ENCODE measurements around the gene DENND4A.
A peak's percentile ranks its signal among the peaks of the same experiment; 100 is the strongest.

DENND4A gene

DNA sequence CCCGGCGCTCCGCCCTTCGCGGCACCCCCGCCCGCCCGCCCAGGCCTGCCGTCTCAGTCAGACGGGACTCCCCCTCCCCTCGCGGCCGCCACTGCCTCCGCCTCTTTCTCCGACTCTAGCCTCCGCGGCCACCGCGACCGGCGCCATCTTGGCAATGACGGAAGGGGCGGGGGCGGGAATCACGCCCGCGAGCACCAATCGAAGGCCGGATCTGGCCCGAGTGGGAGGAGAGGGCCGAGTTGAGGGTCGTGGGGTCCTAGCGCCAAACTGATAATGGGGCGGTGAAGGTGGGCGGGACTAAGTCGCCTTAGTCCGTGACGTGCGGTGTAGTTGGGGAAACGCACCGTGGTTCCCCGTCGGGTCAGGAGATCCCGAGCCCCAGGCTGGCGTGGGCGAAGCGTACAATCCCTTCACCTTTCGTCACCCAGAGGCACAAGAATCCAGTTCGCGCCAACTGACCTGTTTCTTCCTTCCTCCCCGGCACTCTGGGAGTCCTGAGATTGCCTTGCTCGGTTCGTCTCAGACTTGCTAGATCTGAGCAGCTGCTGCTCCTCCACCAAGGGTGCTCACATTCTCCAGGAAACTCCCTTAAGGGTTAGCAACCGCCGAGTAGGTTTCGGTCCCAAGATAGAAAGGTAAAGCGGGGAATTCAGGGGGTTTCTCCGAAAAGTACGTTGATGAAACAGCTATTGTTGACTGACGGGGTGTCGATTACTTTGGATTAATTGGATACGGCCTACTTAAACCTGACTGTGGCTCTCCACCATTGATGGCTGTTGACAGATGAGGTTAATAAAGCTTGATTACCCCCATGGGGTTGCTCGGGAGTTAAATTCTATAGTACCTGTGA is at the start of gene DENND4A:
DENND4A (minus strand) TSS at position 156 of the 850 bp plus-strand sequence. CDS start 35,843 bp downstream, outside the sequence.
- peak; percentile 96 to 99 (median 98) for DNase-seq

DNA sequence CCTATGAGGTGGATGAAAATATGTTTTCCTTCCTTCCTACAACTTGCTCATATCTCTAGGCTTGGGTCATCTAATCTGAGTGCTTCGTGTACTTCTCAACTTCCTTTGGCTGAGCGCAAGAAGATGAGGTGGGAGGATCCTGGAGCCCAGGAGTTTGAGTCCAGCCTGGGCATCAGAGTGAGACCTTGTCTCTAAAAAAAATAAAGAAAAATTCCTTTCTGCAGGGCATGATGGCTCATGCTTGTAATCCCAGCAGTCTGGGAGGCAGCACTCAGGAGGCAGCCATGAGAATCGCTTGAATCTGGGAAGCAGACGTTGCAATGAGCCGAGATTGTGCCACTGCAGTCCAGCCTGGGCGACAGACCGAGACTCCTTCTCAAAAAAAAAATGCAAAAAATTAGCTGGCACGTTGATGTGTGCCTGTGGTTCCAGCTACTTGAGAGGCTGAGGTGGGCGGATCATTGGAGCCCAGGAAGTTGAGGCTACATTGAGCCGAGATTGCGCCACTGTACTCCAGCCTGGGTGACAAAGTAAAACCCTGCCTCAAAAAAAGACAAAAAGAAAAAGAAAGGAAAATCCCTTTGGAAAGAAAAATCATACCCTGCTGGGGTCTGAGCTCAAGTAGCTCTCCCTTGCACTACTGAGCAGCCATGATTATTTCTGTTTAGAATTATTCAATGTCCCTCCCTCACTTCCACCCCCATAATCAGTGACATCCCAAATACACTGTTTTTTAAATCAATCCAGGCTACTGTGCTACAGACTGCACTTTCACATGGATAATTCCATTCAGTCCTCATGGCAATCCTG is 49.2 kb upstream of the DENND4A start:
- DNase-seq: no peak

DNA sequence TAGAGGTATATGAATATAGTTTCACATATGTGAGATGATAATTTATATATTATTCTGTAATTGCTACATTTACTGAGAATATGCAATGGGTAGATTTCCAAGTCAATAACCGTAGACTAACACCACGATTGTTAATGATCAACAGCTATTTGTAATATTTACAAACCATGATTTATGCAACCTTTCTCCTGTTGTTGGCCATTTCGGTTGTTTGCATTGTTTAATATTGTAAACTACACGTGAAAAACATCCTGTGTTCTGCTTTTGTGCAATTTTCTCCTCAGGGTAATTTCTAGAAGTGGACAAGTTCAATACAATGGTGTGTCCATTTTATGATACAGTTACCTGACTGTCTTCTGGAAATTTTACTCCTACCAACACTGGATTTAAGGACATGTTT is 47.9 kb upstream of the DENND4A start:
- DNase-seq: no peak

DNA sequence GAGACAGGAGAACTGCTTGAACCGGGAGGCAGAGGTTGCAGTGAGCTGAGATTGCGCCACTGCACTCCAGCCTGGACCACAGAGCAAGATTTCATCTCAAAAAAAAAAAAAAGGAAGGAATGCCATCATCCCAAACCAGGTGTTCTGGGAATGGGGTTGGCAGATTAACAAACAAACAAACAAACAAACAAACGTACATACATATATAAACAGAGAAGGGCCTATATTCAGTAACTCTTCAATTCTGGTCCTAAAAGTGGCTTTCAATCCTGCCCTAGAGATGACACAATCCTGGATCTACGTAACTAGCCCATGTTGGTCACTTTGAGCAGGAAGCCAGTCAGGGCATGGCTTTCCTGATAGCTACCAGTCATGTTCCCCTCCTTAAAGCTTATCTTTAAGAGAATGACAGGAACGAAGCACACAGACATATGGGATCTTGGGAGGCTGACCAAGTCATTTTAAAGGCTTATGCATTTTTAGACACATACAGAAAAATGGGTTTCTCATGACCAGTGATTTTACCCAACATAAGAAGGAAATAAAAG is 47.3 kb upstream of the DENND4A start:
- no peak for DNase-seq

DNA sequence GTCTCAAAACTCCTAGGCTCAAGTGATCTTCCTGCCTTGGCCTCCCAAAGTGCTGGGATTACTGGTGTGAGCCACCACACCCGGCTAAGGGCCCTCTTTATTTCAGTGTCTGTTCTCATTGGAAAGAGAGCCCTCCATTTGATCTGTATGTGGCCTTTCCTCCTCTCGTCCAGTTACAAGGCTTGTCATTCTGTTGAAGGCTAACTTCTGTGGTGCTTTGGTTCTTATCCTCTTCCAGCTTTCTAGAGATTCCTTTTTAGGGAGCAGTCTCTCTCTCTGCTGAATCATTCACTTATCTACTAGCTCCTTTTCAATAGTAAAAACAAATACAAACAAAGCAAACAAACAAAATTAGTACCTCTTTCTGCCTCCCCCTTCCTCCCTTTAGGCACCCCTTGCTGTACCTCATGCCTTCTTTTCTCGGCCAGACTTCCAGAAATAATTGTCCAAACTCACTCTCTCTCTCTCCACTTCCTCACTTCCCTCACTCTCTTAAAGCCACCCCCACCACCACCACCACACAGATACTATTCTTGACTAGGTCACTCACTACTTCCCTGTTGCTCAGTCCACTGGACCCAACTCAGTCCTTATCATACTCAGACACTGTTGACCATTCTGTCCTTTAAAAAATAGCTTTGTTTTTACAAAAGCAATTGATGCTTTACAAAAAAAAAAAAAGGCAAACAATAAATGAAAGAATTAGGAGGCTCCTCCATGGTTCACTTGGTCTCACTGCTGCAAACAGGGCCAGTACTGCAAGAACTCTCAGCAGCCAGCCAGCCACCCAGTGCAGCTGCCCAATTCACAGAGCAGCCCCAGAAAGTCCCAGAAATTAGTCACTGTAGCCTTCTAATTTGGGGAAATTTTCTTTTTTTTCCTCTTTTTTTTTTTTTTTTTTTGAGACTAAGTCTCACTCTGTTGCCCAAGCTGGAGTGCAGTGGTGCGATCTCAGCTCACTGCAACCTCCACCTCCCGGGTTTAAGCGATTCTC is 45.5 kb upstream of the DENND4A start:
- no peak for DNase-seq

DNA sequence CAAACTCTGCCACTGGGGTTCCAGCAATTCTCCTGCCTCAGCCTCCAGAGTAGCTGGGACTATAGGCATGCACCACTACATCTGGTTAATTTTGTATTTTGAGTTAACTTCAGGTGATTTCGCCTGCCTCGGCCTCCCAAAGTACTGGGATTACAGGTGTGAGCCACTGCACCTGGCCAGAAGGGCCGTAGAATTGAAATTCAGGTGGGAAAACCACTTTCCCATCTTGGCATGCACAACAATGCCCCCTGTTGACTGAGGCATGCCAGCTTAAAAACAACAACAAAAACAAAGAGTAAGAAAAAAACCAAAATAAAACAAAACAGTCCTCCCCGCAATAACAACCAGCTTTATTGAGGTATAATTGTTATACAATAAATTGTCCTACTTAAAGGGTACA is 44.6 kb upstream of the DENND4A start:
- no peak for DNase-seq

DNA sequence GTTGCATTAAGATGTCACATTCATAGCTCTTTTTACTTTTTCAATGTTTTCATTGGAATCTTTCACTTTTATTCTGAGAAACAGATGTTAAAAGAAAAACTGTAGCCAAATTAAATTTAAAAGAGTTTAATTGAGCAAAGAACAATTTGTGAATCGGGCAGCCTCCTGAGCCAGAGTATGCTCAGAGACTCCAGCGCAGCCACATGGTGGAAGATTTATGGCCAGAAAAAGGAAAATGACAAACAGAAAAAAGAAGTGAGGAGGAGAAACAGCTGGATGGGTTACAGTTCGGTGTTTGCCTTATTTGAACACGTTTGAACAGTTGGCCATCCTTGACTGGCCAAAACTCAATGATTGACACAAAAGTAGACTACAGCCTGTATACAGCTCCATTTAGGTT is 43.4 kb upstream of the DENND4A start:
- no peak for DNase-seq

DNA sequence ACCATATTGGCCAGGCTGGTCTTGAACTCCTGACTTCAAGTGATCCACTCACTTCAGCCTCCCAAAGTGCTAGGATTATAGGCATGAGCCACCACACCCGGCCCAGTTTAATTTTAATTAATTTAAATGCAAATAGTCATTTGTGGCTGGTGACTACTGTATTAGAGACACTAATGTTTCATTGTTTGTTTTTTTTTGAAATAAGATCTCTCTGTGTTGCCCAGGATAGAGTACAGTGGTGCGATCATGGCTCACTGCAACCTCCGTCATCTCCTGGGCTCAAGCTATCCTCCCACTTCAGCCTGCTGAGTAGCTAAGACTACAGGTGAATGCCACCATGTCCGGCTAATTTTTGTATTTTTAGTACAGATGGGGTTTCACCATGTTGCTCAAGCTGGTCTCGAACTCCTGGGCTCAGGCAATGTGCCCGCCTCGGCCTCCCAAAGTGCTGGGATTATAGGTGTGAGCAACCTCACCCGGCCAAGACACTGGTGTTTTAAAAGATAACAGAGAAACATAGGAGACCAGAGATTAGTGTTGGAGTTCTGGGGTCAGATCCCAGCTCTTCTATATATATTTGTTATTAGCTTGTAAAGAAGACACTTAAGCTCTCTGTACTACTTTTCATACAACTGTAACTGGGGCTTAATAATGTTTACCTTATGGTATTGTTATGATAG is 42.6 kb upstream of the DENND4A start:
- no peak for DNase-seq

DNA sequence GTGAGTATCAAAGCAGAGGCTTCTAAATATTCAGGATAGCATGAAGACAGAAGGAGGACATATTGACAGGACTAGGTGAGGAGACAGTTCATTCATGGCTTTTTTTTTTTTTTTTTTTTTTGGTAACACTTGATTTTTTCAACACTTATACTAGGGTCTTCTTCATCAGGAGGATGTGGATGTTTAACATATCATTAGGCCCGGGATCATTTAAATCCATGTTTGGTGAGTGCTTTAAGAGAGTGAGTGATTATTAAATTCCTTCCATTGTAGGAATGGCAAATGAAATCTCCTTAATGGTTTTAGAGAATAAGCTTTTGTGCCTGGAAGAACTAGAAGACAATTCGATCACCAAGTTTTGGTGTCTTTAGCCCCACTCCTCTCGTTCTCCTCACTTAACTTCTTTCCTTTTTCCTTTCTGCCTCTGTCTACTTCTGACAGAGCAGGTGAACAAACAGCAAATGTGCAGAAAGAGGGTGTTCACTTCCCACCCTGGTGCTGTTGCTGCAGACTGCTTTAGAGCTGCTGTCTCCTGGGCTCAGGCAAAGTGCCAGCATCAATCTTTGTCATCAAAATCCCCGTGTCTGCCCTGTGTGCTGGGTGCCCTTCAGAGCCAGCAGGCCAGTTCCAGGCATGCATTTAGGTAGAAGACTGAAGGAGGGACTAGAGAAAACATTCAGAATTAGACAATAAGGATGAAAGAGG is 41.6 kb upstream of the DENND4A start:
- no peak for DNase-seq

DNA sequence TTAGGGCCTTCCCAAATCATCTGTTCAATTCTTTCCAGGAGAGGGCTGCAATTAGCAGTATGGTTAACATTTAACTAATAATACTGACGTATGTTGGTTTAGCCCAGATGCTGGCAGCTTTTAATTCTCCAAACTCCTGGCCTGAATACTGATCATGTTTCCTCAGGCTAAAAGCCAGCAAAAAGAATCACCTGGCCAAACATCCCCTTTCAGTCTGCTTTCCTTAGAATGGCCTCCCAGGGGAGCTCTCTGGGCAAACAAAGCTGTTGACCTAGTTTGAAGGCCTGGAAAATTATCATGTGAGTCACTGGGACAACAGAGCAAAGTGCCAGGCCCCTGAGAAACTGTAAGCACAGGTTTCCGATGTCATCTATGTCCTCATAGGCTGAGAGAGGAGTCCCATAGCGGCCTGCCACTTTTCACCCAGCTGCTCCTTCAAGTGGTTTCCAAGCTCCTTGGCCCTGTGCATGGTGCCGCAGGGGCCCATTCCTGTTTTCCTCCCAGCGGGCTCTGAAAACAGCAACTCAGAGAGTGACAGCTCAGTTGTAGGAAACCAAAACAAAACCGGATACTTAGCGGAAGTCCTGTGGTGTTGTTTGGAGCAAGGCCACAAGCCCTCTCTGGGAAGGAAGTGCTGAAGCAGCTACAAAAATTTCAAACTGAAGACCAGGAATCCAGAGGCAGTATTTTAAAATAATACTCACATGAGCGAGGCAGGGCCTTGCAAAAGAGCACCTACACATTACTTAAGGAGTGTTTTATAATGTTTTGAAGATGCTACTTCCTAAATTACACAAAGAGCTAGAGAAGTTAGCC is 40.7 kb upstream of the DENND4A start:
- no peak for DNase-seq

DNA sequence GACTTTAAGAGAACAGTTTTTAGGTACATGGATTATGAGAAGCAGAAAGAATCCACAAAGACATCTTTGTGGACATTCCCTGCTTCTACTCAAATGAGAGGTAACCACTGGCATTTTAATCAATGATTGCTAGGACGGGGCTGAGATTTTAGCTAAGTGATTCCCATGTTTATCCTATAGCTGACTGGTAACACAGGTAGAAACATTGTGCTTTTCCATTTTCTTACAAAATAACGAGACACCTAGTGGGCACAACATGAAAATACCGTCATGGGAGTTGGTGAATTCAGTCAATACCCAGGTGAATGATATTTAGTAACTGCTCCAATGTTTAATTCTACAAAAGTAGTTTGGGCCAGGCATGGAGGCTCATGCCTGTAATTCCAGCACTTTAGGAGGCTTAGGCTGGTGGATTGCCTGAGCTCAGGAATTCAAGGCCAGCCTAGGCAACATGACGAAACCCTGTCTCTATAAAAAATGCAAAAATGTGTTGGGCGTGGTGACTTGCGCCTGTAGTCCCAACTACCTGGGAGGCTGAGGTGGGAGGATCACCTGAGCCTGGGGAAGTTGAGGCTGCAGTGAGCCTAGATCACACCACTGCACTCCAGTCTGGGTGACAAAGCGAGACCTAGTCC is 37.2 kb upstream of the DENND4A start:
- DNase-seq: no peak

DNA sequence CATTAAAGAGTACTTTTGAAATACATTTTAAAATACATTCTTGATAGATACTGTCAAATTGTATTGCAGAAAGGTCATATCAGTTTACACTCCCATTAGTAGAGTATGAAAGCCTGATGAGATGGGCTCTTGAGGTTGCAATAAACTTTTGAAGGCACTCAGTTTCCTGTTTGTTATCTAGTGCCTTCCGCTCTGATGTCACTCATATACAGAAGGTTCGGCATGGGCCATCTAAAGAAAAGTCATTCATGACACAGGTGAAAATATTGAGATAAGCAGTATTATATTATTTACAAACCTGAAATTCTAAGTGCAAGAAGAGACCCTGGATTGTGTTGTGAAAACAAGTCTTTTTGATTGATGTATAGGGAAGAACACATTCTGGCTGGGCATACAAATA is 36.5 kb upstream of the DENND4A start:
- DNase-seq: no peak

DNA sequence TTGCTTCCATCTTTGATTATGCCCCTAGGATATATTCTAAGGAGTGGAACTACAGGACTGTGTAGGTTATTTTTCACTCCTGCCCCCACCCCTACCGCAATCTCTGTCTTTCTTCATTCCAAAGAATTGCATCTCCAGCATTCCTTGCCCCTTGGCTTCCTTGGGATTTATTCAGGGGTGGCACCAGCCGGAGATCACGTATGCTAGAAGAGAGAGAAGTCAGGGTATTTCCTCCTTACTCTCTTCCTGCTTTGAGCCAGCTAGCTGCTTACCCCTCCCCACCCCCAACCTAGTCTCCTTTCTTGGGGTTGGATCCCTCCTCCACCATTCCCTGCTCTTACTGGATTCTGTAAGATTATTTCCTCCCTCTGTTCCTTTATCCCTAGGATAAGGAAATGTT is 35.0 kb upstream of the DENND4A start:
- no peak for DNase-seq

DNA sequence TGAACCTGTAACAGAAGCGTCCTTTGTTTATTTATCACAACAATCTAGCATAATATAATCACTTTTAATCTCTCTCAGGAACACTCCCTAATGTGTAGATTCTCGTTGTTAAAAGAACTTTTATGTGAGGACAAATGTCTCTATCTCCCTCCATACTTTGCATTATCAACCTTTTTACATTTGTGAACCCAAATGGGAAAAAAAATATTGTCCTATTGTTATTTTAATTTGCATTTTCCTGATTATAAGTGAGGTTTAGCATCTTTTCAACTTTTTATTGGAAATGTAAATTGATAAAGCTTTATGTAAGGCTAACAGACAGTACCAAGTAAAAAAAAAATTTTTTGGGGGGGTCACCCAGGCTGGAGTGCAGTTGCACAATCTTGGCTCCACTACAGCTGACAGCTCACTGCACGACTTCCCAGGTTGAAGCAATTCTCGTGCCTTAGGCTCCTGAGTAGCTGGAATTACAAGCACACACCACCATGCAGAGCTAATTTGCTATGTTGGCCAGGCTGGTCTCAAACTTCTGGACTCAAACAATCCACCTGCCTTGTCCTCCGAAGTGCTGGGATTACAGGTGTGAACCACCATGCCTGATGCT is 33.0 kb upstream of the DENND4A start:
- no peak for DNase-seq

DNA sequence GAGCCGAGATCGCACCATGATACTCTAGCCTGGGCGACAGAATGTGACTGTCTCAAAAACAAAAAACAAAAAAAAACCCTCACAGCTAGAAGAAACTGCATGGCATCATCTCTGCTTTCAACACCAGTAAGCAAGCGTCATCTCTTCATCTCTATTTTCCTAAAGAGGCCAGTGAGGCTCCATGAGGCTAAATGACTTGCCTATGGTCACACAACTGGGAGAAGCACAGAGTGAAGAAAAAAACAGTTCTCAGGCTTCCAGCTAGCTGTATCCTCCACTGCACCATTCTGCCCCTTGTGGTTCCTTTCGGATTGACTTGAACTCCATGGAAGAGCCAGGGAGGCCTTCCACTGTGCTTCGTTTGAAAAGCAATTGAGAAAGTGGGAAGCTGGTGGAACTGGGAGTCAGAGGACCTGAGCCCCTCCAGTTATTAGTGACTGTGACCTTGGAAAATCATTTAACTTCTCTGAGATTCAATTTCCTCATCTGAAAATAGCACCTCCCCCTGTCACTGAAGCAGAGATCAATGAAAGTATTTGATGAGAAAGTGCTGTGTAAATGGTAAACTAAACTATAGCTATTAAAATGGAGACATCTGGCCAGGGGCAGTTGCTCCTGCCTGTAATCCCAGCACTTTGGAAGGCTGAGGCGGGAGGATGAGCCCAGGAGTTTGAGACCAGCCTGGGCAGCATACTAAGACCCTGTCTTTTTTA is 32.1 kb upstream of the DENND4A start:
- DNase-seq: no peak

DNA sequence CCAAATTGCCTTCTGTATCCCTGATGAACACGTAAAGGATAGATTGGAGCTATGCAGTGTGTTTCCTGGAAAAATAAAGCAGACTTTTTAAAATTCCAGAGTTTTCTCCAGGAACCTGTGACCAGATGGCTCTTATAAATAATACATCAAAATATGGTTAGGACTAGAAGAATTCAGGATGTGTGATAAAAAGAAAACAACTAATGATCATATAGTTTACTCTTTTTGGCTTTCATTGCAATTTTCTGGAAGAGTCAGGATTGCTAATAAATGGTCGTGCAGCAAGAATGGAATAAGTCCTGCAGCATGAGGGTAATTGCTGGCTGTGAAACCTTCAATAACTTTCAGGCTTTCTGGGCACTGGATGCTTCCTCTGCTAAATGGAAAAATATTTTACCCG is 30.2 kb upstream of the DENND4A start:
- no peak for DNase-seq

DNA sequence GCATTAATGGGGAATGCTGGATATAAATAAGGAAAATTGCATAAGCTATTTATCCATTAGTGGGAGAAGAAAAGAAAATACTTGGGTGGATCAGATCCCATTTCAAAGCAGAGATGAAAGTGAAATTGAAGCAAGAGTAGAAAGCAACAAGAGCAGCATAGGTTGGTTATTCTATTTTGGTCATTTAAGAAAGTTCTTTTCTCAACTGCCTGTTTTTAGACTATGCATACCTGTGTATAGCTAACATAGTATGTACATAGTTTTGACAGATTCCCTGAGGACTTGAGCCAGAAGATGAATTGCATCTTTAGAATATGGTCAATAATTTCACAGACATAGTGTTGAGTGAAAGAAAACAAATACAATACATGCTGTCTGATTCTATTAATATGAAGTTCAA is 29.0 kb upstream of the DENND4A start:
- DNase-seq: no peak

DNA sequence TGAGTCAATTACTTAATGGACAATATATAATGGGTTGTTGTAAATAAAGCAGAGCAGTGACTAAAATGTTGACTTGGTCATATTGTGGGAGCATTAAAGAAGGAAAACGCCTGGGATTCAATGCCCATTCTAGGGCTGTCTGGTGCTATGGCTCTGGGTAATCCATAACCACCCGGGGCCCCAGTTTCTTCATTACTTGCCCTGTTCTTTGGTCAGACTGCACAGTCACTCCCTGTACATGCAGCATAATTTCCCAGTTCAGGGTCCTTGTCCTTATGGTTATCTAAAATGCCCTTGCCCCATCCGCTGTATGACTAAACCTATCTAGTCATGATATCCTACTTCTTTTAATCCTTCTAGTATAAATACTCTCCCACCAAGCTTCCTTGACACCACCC is 27.5 kb upstream of the DENND4A start:
- DNase-seq: no peak
